GM18508 (cell line): ENCODE data around the gene RTL1.

Source experiments
- ATAC-seq: cut with Tn5 transposase; IDR thresholded peaks from one replicate; pipeline ENCODE4 v1.9.1; 2021; ENCODE audit warnings: moderate number of reproducible peaks; ENCODE audit not compliant: insufficient read depth, unreplicated experiment

Gene RTL1

DNA sequence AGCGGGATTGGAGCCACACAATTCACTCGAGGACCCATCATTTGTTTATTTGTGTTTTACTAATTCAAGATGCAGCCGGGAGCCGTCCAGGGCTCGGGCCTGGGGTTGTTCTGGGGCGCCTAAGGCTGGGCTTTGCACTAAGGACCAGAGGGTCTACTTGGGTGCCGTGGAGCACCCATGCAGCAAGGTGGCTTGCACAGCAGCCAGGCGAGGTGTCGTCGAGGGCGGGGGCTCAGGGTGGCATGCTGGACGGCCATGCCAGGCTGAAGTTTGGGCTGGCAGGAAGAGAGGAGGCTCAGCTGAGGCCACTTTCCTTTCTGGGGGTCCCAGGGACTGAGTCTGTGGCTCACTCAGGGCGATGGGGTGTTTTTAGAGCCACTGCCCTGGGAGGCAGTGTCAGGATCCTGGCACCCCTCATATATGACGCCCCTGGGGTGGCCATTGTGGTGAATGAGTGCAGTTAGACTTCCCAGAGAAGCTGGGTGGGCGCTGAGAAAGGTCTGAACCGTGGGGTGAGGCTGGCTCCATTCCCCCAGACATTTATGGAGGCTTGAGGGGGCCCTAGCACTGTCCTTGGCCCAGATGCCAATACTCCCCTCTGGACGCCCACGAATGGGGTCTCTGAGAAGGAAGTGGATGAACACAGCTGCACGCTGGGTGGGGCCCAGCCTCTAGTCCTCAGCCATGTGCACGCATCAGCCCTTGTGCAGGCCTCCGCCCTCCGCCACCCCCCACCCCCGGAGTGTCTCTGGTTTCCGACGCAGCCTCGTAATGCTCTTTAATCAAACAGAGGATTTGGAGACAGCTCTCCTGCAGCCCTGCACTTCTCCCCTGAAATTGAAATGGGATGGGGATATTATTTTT is 66.3 kb downstream of the RTL1 start:
- ATAC-seq: no peak

DNA sequence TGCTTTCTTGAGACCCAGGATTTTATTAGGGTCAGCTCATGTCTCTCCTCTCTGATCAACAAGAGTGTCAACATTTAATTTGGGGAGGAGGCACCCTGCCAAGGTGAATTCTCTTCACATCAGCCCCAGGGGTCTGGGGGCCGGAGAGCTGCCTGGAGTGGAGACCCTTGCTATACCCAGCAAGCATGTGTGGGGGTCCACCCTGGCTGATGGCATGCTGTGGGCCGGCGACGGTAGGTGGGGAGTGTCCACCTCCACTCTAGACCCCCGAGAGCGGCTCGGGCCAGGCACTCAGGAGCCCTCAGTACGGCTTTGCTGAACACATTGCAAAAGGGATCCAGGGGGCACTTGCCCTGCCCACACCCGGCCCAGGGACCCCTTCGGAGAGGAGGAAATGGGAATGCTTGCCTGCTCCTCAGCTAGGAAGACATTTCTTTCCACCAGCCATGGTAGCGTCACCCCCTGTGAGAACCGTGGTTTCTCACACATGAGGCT is 67.2 kb downstream of the RTL1 start:
- ATAC-seq: no peak

DNA sequence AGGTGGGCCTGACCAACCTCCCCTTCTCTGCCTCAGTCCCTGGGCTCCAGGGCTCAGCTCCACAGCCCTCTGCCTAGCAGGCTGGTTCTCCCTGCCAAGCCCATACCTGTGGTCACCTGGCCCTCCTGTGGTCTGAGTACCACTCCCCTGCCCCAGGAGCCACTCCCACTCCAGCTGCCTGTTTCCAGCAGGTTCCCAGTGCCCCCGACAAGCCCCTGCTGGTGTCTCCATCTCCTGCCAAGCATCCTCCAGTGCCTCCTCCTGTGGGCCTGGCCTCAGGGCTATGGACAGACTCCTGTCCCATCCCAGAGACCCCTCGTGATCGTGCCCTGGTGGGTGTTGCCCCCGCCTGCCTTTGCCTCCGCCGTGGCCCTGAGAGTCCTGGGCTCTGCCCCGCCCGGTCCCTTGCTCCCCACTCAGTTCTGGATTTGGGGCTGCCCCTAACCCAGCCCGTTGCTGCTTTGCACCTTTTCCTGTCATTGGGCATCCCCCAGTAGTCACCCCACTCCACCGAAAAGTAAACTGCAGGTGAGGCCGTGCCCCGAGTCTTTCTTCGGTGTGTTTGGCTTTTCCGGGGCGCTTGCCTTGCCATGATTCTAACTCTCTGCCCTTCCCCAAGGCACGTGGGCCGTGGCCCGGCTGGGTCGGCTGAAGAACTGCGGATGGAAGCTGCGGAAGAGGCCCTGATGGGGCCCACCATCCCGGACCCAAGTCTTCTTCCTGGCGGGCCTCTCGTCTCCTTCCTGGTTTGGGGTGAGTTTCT is 67.8 kb downstream of the RTL1 start:
- no peak for ATAC-seq

- no peak for ATAC-seq
Observed at GRCh38 chr14:100834794-100835547, 68.6 kb downstream of the RTL1 start.

- ATAC-seq: no peak
Observed at GRCh38 chr14:100834082-100834793, 69.3 kb downstream of the RTL1 start.

- ATAC-seq: no peak
Observed at GRCh38 chr14:100832311-100832960, 71.1 kb downstream of the RTL1 start.

GRCh38 chr14:100830681-100831080 is 72.8 kb downstream of the RTL1 start:
- no peak for ATAC-seq
